ENCODE measurements around the gene PALD1.

The PALD1 gene

GRCh38 chr10:70596110-70596798 is 117.7 kb downstream of the PALD1 start:
- Histone ChIP-seq H3K36me3 (ENCODE audit: low read length) (no peaks in the 10 kb centered on the region), H4K20me1 (ENCODE audit: low read depth, low read length) (no peaks in the 10 kb centered on the region), H3K27ac (ENCODE audit: low read depth, low read length) (no peak overlapping the region), H3F3A (ENCODE audit: insufficient read depth) (no peaks in the 10 kb centered on the region), H3K79me2 (ENCODE audit: insufficient read depth, low read length) (no peaks in the 10 kb centered on the region), H3K4me2 (ENCODE audit: low read depth, low read length, poor library complexity, severe bottlenecking) (no peak overlapping the region), H3K4me3 (ENCODE audit: insufficient read depth, low read length, poor library complexity, severe bottlenecking) (no peak overlapping the region), H3K9ac (ENCODE audit: low read length) (no peak overlapping the region), H3K27me3 (ENCODE audit: low read length) (no peaks in the 10 kb centered on the region), H2AFZ (ENCODE audit: low read depth, low read length, severe bottlenecking) (no peak overlapping the region), H3K9me3 (ENCODE audit: insufficient read depth, low read length) (no peaks in the 10 kb centered on the region), H3K9me2 (replicated peaks; ENCODE audit: insufficient read depth, low read length) (no peaks in the 10 kb centered on the region)
- TF ChIP-seq, protein P1, sequence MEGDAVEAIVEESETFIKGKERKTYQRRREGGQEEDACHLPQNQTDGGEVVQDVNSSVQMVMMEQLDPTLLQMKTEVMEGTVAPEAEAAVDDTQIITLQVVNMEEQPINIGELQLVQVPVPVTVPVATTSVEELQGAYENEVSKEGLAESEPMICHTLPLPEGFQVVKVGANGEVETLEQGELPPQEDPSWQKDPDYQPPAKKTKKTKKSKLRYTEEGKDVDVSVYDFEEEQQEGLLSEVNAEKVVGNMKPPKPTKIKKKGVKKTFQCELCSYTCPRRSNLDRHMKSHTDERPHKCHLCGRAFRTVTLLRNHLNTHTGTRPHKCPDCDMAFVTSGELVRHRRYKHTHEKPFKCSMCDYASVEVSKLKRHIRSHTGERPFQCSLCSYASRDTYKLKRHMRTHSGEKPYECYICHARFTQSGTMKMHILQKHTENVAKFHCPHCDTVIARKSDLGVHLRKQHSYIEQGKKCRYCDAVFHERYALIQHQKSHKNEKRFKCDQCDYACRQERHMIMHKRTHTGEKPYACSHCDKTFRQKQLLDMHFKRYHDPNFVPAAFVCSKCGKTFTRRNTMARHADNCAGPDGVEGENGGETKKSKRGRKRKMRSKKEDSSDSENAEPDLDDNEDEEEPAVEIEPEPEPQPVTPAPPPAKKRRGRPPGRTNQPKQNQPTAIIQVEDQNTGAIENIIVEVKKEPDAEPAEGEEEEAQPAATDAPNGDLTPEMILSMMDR (IDR thresholded peaks at IDR 0.05; ENCODE audit: insufficient read depth, low read length, poor library complexity, severe bottlenecking): no peak
- no peak for TF ChIP-seq EZH2phosphoT487 (conservative IDR thresholded peaks at IDR 0.05; ENCODE audit: low read length)

GRCh38 chr10:70596860-70597809 is 118.6 kb downstream of the PALD1 start:
- no peak for TF ChIP-seq EZH2phosphoT487 (conservative IDR thresholded peaks at IDR 0.05; ENCODE audit: low read length)
- TF ChIP-seq, protein P1 (IDR thresholded peaks at IDR 0.05; ENCODE audit: insufficient read depth, low read length, poor library complexity, severe bottlenecking): no peak
- Histone ChIP-seq H3F3A (ENCODE audit: insufficient read depth) (no peaks in the 10 kb centered on the region), H3K4me2 (ENCODE audit: low read depth, low read length, poor library complexity, severe bottlenecking) (no peak overlapping the region), H3K9me3 (ENCODE audit: insufficient read depth, low read length) (no peaks in the 10 kb centered on the region), H3K36me3 (ENCODE audit: low read length) (no peaks in the 10 kb centered on the region), H2AFZ (ENCODE audit: low read depth, low read length, severe bottlenecking) (no peak overlapping the region), H3K9ac (ENCODE audit: low read length) (no peak overlapping the region), H3K27ac (ENCODE audit: low read depth, low read length) (no peak overlapping the region), H3K79me2 (ENCODE audit: insufficient read depth, low read length) (no peaks in the 10 kb centered on the region), H3K27me3 (ENCODE audit: low read length) (no peaks in the 10 kb centered on the region), H4K20me1 (ENCODE audit: low read depth, low read length) (no peaks in the 10 kb centered on the region), H3K4me3 (ENCODE audit: insufficient read depth, low read length, poor library complexity, severe bottlenecking) (no peak overlapping the region), H3K9me2 (replicated peaks; ENCODE audit: insufficient read depth, low read length) (no peaks in the 10 kb centered on the region)

GRCh38 chr10:70597856-70598815 is 119.6 kb downstream of the PALD1 start:
- H4K20me1 ChIP-seq (ENCODE audit: low read depth, low read length): no peaks in the 10 kb centered on the region
- H3K9me2 ChIP-seq (replicated peaks; ENCODE audit: insufficient read depth, low read length): no peaks in the 10 kb centered on the region
- H3K4me3 ChIP-seq (ENCODE audit: insufficient read depth, low read length, poor library complexity, severe bottlenecking): no peak overlapping the region
- no peak overlapping the region for H3K27ac ChIP-seq (ENCODE audit: low read depth, low read length)
- TF ChIP-seq, protein P1 (IDR thresholded peaks at IDR 0.05; ENCODE audit: insufficient read depth, low read length, poor library complexity, severe bottlenecking): no peak
- no peak for TF ChIP-seq EZH2phosphoT487 (conservative IDR thresholded peaks at IDR 0.05; ENCODE audit: low read length)
- no peaks in the 10 kb centered on the region for H3K79me2 ChIP-seq (ENCODE audit: insufficient read depth, low read length)
- no peaks in the 10 kb centered on the region for H3K27me3 ChIP-seq (ENCODE audit: low read length)
- no peak overlapping the region for H3K9ac ChIP-seq (ENCODE audit: low read length)
- no peaks in the 10 kb centered on the region for H3F3A ChIP-seq (ENCODE audit: insufficient read depth)
- H3K36me3 ChIP-seq (ENCODE audit: low read length): no peaks in the 10 kb centered on the region
- H3K4me2 ChIP-seq (ENCODE audit: low read depth, low read length, poor library complexity, severe bottlenecking): no peak overlapping the region
- H2AFZ ChIP-seq (ENCODE audit: low read depth, low read length, severe bottlenecking): no peak overlapping the region
- H3K9me3 ChIP-seq (ENCODE audit: insufficient read depth, low read length): no peaks in the 10 kb centered on the region

All from SU-DHL-6 (cell line).